ENCODE measurements around the gene CRYBG1.
"Not testable (repeated sequence)": the region's sequence is repeated elsewhere in the genome, so short reads cannot be mapped to it uniquely, and the experiment has no call there.

GRCh38 chr6:106548926-106549455 lies 188.5 kb downstream of the CRYBG1 start:
- TF ChIP-seq, protein P1, sequence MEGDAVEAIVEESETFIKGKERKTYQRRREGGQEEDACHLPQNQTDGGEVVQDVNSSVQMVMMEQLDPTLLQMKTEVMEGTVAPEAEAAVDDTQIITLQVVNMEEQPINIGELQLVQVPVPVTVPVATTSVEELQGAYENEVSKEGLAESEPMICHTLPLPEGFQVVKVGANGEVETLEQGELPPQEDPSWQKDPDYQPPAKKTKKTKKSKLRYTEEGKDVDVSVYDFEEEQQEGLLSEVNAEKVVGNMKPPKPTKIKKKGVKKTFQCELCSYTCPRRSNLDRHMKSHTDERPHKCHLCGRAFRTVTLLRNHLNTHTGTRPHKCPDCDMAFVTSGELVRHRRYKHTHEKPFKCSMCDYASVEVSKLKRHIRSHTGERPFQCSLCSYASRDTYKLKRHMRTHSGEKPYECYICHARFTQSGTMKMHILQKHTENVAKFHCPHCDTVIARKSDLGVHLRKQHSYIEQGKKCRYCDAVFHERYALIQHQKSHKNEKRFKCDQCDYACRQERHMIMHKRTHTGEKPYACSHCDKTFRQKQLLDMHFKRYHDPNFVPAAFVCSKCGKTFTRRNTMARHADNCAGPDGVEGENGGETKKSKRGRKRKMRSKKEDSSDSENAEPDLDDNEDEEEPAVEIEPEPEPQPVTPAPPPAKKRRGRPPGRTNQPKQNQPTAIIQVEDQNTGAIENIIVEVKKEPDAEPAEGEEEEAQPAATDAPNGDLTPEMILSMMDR (IDR thresholded peaks at IDR 0.05; ENCODE audit: low read length): not testable (repeated sequence)
- TF ChIP-seq EZH2 (optimal IDR thresholded peaks at IDR 0.05; ENCODE audit: low read depth, low read length); EZH2phosphoT487 (IDR thresholded peaks at IDR 0.05; ENCODE audit: low read length): not testable (repeated sequence)
